Caco-2 (cell line): ENCODE results near the gene RRAGC. TPM values are rescaled to one million over a fixed set of nuclear protein-coding genes. Genes with fewer than 3 reads are reported as not detected.
A peak's percentile ranks its signal among the peaks of the same experiment; 100 is the strongest.

Source experiments
- BruUV-seq: library from RNA; stranded (reverse); fragments of 400-500 nt; replicated peaks from 2 replicates; lab custom pipeline; 2021; lab: Mats Ljungman, UMichigan
- CTCF ChIA-PET: fragments of 300-600 bp; sonication (Branson Sonifier 250); formaldehyde crosslinking; loops from one replicate; lab custom pipeline; 2022; ENCODE audit warnings: antibody characterized with exemption; lab: Charles Lee
- POLR2A ChIA-PET: fragments of 300-600 bp; sonication (Branson Sonifier 250); formaldehyde crosslinking; loops from one replicate; lab custom pipeline; 2022; ENCODE audit warnings: antibody characterized with exemption; lab: Charles Lee
- DNase-seq, 2 experiments: peaks; one replicate each; pipeline versions ENCODE4 v3.0.0 to v3.0.0-alpha.2; 2020 to 2022
- H3K27me3 ChIP-seq: replicated peaks from 2 replicates; pipeline ENCODE4 v1.6.0; 2011; ENCODE audit warnings: low read length; ENCODE audit not compliant: control insufficient read depth, insufficient read depth
- H3K36me3 ChIP-seq: 2 replicates; pipeline ENCODE4 v1.5.1; 2011; ENCODE audit warnings: low read length; ENCODE audit not compliant: control insufficient read depth, insufficient read depth
- H3K4me1 ChIP-seq: fragments of 250-450 bp; sonication (Bioruptor Pico); 2 replicates; pipeline ENCODE4 v1.5.1; 2020; ENCODE audit warnings: mild to moderate bottlenecking
- H3K4me3 ChIP-seq: 2 replicates; pipeline ENCODE4 v1.5.1; 2011; ENCODE audit warnings: low read depth, mild to moderate bottlenecking, control low read depth, low read length
- H3K9me3 ChIP-seq: fragments of 250-450 bp; sonication (Bioruptor Pico); 2 replicates; pipeline ENCODE4 v1.5.1; 2020; ENCODE audit warnings: mild to moderate bottlenecking, moderate library complexity
- H3K27ac Mint-ChIP-seq: one replicate; pipeline ENCODE4 v1.8.0; 2022; ENCODE audit warnings: mixed read lengths; ENCODE audit not compliant: unreplicated experiment
- H3K27me3 Mint-ChIP-seq: one replicate; pipeline ENCODE4 v1.8.0; 2022; ENCODE audit warnings: mixed read lengths; ENCODE audit not compliant: insufficient read depth, unreplicated experiment
- H3K36me3 Mint-ChIP-seq: one replicate; pipeline ENCODE4 v1.8.0; 2022; ENCODE audit warnings: mild to moderate bottlenecking, mixed read lengths; ENCODE audit not compliant: insufficient read depth, unreplicated experiment
- H3K4me1 Mint-ChIP-seq: one replicate; pipeline ENCODE4 v1.8.0; 2022; ENCODE audit warnings: low read depth, mixed read lengths; ENCODE audit not compliant: unreplicated experiment
- H3K4me3 Mint-ChIP-seq: one replicate; pipeline ENCODE4 v1.8.0; 2022; ENCODE audit warnings: mild to moderate bottlenecking, moderate library complexity, mixed read lengths; ENCODE audit not compliant: unreplicated experiment
- H3K9me3 Mint-ChIP-seq: one replicate; pipeline ENCODE4 v1.8.0; 2022; ENCODE audit warnings: mixed read lengths; ENCODE audit not compliant: unreplicated experiment
- CTCF ChIP-seq, 2 experiments: fragments of 200-600 bp in 1 of 2; IDR thresholded peaks; 1 replicate in 1 of 2; 2 replicates in 1 of 2; pipeline versions ENCODE4 v1.5.1 to v1.8.0; 2011 to 2022; ENCODE audit warnings: antibody characterized with exemption in 1 of 2, control low read depth in 1 of 2, inconsistent platforms in 1 of 2, low read depth in 1 of 2, low read length in 1 of 2, mild to moderate bottlenecking in 1 of 2, moderate library complexity in 1 of 2; ENCODE audit not compliant: insufficient read depth in 1 of 2, severe bottlenecking in 1 of 2, unreplicated experiment in 1 of 2
- intact Hi-C: fragments of 100-400 bp; cut with micrococcal nuclease; formaldehyde crosslinking; loops from one replicate; pipeline ENCODE4 v1.10.0; 2022; ENCODE audit not compliant: unreplicated experiment
- total RNA-seq: library from RNA; stranded (reverse); gene quantifications from 2 replicates; pipeline ENCODE4 v1.2.3, GENCODE V29; 2022

RRAGC gene
- total RNA-seq, 1 experiment from 2014 or later: 16.0 TPM

- POLR2A ChIA-PET: no interaction called here
- peaks cover 19% of the 10 kb centered on the region for H3K27me3 Mint-ChIP-seq
- no peak for TF ChIP-seq CTCF (IDR thresholded peaks at IDR 0.05; ENCODE audit: insufficient read depth in 1 of 2, low read depth in 1 of 2, low read length in 1 of 2, severe bottlenecking in 1 of 2, unreplicated experiment in 1 of 2)
- H3K9me3 ChIP-seq: no peaks in the 10 kb centered on the region
- no TSS peak for BruUV-seq
- DNase-seq: no peak
- no peaks in the 10 kb centered on the region for H3K36me3 Mint-ChIP-seq
- H3K9me3 Mint-ChIP-seq: no peaks in the 10 kb centered on the region
- H3K4me1 Mint-ChIP-seq: peaks cover 5% of the 10 kb centered on the region
- no peaks in the 10 kb centered on the region for H3K36me3 ChIP-seq
- CTCF ChIA-PET: no interaction called here
- H3K4me3 ChIP-seq: no peak overlapping the region
- no peak overlapping the region for H3K27ac Mint-ChIP-seq
- H3K27me3 ChIP-seq: no peaks in the 10 kb centered on the region; the same call in 1 of the 2 replicates
- intact Hi-C loops: no loop called here
- peak overlapping the region; percentile 49 for H3K4me3 Mint-ChIP-seq
- H3K4me1 ChIP-seq: no peaks in the 10 kb centered on the region
Measured at GRCh38 chr1:38803647-38804046, 55.9 kb downstream of the RRAGC start.

- intact Hi-C loops: no loop called here
- ChIA-PET CTCF (no interaction called here), POLR2A (no interaction called here)
- no peak overlapping the region for H3K27ac Mint-ChIP-seq
- no peaks in the 10 kb centered on the region for H3K9me3 ChIP-seq
- H3K27me3 ChIP-seq: no peaks in the 10 kb centered on the region; the same call in 1 of the 2 replicates
- H3K9me3 Mint-ChIP-seq: no peaks in the 10 kb centered on the region
- H3K4me1 ChIP-seq: no peaks in the 10 kb centered on the region
- no TSS peak for BruUV-seq
- no peak for TF ChIP-seq CTCF (IDR thresholded peaks at IDR 0.05; ENCODE audit: insufficient read depth in 1 of 2, low read depth in 1 of 2, low read length in 1 of 2, severe bottlenecking in 1 of 2, unreplicated experiment in 1 of 2)
- no peaks in the 10 kb centered on the region for H3K36me3 Mint-ChIP-seq
- DNase-seq: no peak
- no peak overlapping the region for H3K4me3 Mint-ChIP-seq
- H3K36me3 ChIP-seq: no peaks in the 10 kb centered on the region
- H3K4me1 Mint-ChIP-seq: peaks cover 5% of the 10 kb centered on the region
- peaks cover 8% of the 10 kb centered on the region for H3K27me3 Mint-ChIP-seq
- H3K4me3 ChIP-seq: no peak overlapping the region
Measured at GRCh38 chr1:38800720-38801671, 58.6 kb downstream of the RRAGC start.

- POLR2A ChIA-PET: no interaction called here
- peaks cover 5% of the 10 kb centered on the region; the same call in 1 of the 2 replicates for H3K9me3 ChIP-seq
- no peak for TF ChIP-seq CTCF (IDR thresholded peaks at IDR 0.05; ENCODE audit: insufficient read depth in 1 of 2, low read depth in 1 of 2, low read length in 1 of 2, severe bottlenecking in 1 of 2, unreplicated experiment in 1 of 2)
- no TSS peak for BruUV-seq
- Mint-ChIP-seq H3K4me1 (no peaks in the 10 kb centered on the region), H3K9me3 (no peaks in the 10 kb centered on the region), H3K4me3 (no peak overlapping the region), H3K36me3 (no peaks in the 10 kb centered on the region), H3K27me3 (peaks cover 7% of the 10 kb centered on the region), H3K27ac (no peak overlapping the region)
- no peak for DNase-seq
- H3K36me3 ChIP-seq: no peaks in the 10 kb centered on the region
- H3K27me3 ChIP-seq: no peaks in the 10 kb centered on the region
- CTCF ChIA-PET: interaction anchor here (0.5 kb wide), 1 partner anchor 918 kb away, joined by 3 read pairs; no protein-coding TSS in a partner anchor
- no peaks in the 10 kb centered on the region for H3K4me1 ChIP-seq
- intact Hi-C loops: no loop called here
- no peak overlapping the region for H3K4me3 ChIP-seq
Measured at GRCh38 chr1:38793299-38793698, 66.3 kb downstream of the RRAGC start.
